ENCODE data around the gene IER2. TPM values are rescaled to one million over a fixed set of nuclear protein-coding genes. Genes with fewer than 3 reads are reported as not detected.
A peak's percentile ranks its signal among the peaks of the same experiment; 100 is the strongest.
"Not testable (repeated sequence)": the region's sequence is repeated elsewhere in the genome, so short reads cannot be mapped to it uniquely, and the experiment has no call there.

IER2 gene
- total and polyA plus RNA-seq, 8 donors, result 32.4 to 179 (median 41.1) TPM

DNA sequence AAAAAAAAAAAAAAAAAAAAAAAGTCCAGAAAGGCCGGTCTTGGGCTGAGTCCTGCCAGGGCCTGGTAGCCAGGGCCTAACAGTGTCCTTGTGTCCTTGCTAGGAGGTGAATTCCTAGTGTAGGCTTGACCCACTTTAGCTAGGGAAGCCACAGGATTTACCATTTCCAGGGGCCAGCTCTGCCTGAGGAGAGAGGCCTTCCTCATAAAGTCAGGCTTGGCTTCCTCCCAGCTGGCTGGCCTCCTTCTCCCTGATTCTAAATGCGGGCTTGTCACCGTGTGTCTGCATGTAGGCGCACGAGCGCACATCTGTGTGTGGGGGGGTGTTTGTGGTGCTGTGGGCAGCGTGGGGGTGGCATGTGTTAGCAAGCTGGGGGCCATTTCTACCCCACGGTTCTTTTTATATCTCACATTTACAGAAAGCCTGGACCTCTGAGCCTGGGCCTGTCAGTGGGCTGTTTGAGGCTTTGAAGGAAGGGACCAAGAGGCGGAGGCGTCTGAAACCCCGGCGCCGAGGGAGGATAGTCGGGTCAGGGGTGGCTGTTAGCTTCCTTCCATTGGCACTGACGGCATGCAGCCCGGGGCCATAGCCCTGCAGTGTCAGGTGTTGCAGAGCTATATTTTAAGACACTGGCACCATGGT, 31.7 kb downstream of the IER2 start:
- ATAC-seq (peak; percentile 48 to 82 (median 81)), DNase-seq (peak in 4 of 6 donors; percentile 55 to 68 (median 62)), FAIRE-seq (no peak)
- no peak for TF ChIP-seq CTCF (IDR thresholded peaks at IDR 0.05)
- H3K27me3 ChIP-seq, result no peaks in the 10 kb centered on the region
- peaks cover 0 to 7% (median 0%) of the 10 kb centered on the region in 3 donors for H3K4me1 ChIP-seq
- H3K4me3 ChIP-seq, result no peak overlapping the region
- intact Hi-C loops (cut with DNase I), result no loop called here
- no peaks in the 10 kb centered on the region for H3K36me3 ChIP-seq
- H3K9me3 ChIP-seq, result no peaks in the 10 kb centered on the region
- WGBS, 2 donors, result 23 to 35% methylated on average over 16 of the region's 16 CpGs
- H3K27ac ChIP-seq, result peak overlapping the region in 2 of 4 donors; percentile 17 to 19

DNA sequence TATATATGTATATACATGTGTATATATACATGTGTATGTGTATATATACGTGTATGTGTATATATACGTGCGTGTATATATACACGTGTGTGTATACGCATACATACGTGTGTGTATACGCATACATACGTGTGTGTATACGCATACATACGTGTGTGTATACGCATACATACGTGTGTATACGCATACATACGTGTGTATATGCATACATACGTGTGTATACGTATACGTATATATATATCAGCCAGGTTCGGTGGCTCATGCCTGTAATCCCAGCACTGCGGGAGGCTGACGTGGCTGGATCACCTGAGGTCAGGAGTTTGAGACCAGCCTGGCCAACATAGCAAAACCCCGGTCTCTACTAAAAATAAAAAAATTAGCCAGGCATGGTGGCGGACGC, 34.7 kb downstream of the IER2 start:
- H3K4me3 ChIP-seq; intact Hi-C loops (cut with DNase I); H3K36me3 ChIP-seq; ATAC-seq; DNase-seq; H3K4me1 ChIP-seq; H3K9me3 ChIP-seq; H3K27ac ChIP-seq; H3K27me3 ChIP-seq: not testable (repeated sequence)
- WGBS, 2 donors, result 72 to 94% methylated on average over 23 of the region's 23 CpGs
- peak; percentile 63 for FAIRE-seq

DNA sequence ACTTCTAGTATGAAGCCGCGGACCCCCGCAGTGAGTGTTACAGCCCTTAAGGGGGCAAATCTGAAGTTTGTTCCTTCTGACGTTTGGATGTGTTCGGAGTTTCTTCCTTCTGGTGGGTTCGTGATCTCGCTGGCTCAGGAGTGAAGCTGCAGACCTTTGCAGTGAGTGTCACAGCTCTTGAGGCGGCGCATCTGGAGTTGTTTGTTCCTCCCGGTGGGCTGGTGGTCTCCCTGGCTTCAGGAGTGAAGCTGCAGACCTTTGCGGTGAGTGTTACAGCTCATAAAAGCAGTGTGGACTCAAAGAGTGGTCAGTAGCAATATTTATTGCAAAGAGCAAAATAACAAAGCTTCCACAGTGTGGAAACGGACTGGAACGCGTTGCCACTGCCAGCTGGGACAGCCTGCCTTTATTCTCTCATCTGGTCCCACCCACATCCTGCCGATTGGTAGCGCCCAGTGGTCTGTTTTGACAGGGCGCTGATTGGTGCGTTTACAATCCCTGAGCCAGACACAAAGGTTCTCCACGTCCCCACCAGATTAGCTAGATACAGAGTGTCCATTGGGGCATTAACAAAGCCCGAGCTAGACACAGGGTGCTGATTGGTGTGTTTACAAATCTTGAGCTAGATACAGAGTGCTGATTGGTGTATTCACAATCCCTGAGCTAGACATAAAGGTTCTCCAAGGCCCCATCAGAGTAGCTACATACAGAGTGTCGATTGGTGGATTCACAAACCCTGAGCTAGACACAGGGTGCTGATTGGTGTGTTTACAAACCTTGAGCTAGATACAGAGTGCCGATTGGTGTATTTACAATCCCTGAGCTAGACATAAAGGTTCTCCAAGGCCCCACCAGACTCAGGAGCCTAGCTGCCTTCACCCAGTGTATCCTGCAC, 35.8 kb downstream of the IER2 start:
- H3K27ac ChIP-seq; DNase-seq; ATAC-seq; H3K36me3 ChIP-seq; H3K4me1 ChIP-seq; H3K4me3 ChIP-seq; H3K9me3 ChIP-seq; H3K27me3 ChIP-seq; FAIRE-seq; intact Hi-C loops (cut with DNase I): not testable (repeated sequence)
- 81 to 90% methylated on average over 22 of the region's 22 CpGs for WGBS, 2 donors

DNA sequence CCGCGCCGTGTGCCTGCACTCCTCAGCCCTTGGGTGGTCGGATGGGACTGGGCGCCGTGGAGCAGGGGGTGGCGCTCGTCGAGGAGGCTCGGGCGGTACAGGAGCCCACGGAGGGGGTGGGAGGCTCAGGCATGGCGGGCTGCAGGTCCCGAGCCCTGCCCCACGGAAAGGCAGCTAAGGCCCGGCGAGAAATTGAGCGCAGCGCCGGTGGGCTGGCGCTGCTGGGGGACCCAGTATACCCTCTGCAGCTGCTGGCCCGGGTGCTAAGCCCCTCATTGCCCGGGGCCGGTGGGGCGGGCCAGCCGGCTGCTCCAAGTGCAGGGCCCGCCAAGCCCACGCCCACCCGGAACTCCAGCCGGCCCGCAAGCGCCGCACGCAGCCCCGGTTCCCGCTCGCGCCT, 36.5 kb downstream of the IER2 start:
- ATAC-seq; intact Hi-C loops (cut with DNase I): not testable (repeated sequence)

GRCh38 chr19:13187419-13187818, 37.2 kb downstream of the IER2 start:
- H3K27me3 ChIP-seq, result no peaks in the 10 kb centered on the region
- H3K36me3 ChIP-seq, result no peaks in the 10 kb centered on the region
- intact Hi-C loops (cut with DNase I), result no loop called here
- no peak for FAIRE-seq
- WGBS, 2 donors, result 95 to 98% methylated on average over 4 of the region's 4 CpGs
- ATAC-seq, result no peak
- no peak overlapping the region for H3K27ac ChIP-seq
- no peaks in the 10 kb centered on the region for H3K4me1 ChIP-seq
- no peak overlapping the region for H3K4me3 ChIP-seq
- DNase-seq, result no peak
- TF ChIP-seq CTCF (IDR thresholded peaks at IDR 0.05), result no peak
- H3K9me3 ChIP-seq, result no peaks in the 10 kb centered on the region

More for the DNA sequence above, 36.5 kb downstream of the IER2 start:
- H3K4me3 ChIP-seq, H3K36me3 ChIP-seq, H3K9me3 ChIP-seq, H3K27me3 ChIP-seq, H3K27ac ChIP-seq, H3K4me1 ChIP-seq, FAIRE-seq, DNase-seq: not testable (repeated sequence)
- WGBS, 2 donors, result 89 to 98% methylated on average over 31 to 38 of the region's 38 CpGs

- WGBS, 2 donors, result 85 to 92% methylated on average over 4 of the region's 4 CpGs
- Histone ChIP-seq H3K4me1 (no peaks in the 10 kb centered on the region), H3K27me3 (no peaks in the 10 kb centered on the region), H3K4me3 (no peak overlapping the region), H3K9me3 (no peaks in the 10 kb centered on the region), H3K27ac (no peak overlapping the region), H3K36me3 (no peaks in the 10 kb centered on the region)
- DNase-seq (no peak), FAIRE-seq (no peak), ATAC-seq (no peak)
- intact Hi-C loops (cut with DNase I), result no loop called here
- TF ChIP-seq CTCF (IDR thresholded peaks at IDR 0.05), result no peak
Observed at GRCh38 chr19:13189600-13189999, 39.4 kb downstream of the IER2 start.

All from pancreas (tissue), 10 donors.